HCT116 (cell line): ENCODE results near the gene DDX1. TPM values are rescaled to one million over a fixed set of nuclear protein-coding genes. Genes with fewer than 3 reads are reported as not detected.

Source experiments
- ATAC-seq: fragments of 200-7000 bp; cut with Tn5 transposase; 2 replicates; pipeline ENCODE4 v1.9.1; 2020; ENCODE audit warnings: mild to moderate bottlenecking, moderate library complexity
- BruUV-seq: library from RNA; stranded (reverse); fragments of 400-500 nt; replicated peaks from 2 replicates; lab custom pipeline; 2021; lab: Mats Ljungman, UMichigan
- CTCF ChIA-PET: fragments of 300-600 bp; sonication (Branson Sonifier 250); formaldehyde crosslinking; loops from one replicate; lab custom pipeline; 2021; ENCODE audit warnings: antibody characterized with exemption; lab: Charles Lee
- POLR2A ChIA-PET: fragments of 300-600, 350-600 bp; sonication (Branson Sonifier 250); formaldehyde crosslinking; loops from one replicate; lab custom pipeline; 2021; ENCODE audit warnings: antibody characterized with exemption; lab: Charles Lee
- RAD21 ChIA-PET, 2 experiments: fragments of 300-600 bp; sonication (Branson Sonifier 250); formaldehyde crosslinking; loops; one replicate each; lab custom pipeline; 2023; ENCODE audit warnings: low total read pairs in 2 of 2; ENCODE audit not compliant: uncharacterized antibody in 2 of 2, unreplicated experiment in 2 of 2, low non-redundant PET in 1 of 2; lab: Charles Lee
- DNase-seq: peaks from one replicate; pipeline ENCODE4 v3.0.0-alpha.2; 2010; ENCODE audit warnings: low read depth, low spot score
- H2AFZ ChIP-seq: fragments of 200-600 bp; shearing (Covaris generic), sonication (generic); 2 replicates; pipeline ENCODE4 v1.6.1; 2017; ENCODE audit warnings: low read depth, mixed run types, mixed read lengths, antibody characterized with exemption, low read length; ENCODE audit not compliant: poor library complexity, severe bottlenecking
- H3K27ac ChIP-seq: 2 replicates; pipeline ENCODE4 v1.5.1; 2012; ENCODE audit warnings: low read depth, low read length
- H3K27me3 ChIP-seq: fragments of 200-600 bp; sonication (generic); 2 replicates; pipeline ENCODE4 v1.6.1; 2016; ENCODE audit warnings: mixed run types, low read length, mixed read lengths; ENCODE audit not compliant: insufficient read depth
- H3K36me3 ChIP-seq, 2 experiments: fragments of 200-500 bp in 1 of 2; fragments of 200-600 bp in 1 of 2; sonication (Bioruptor generic) in 1 of 2; sonication (generic) in 1 of 2; 2 replicates each; pipeline versions ENCODE4 v1.5.1 to v1.6.1; 2014 to 2016; ENCODE audit warnings: low read length in 2 of 2, inconsistent platforms in 1 of 2, mixed read lengths in 1 of 2, mixed run types in 1 of 2; ENCODE audit not compliant: insufficient read depth in 2 of 2, control insufficient read depth in 1 of 2
- H3K4me1 ChIP-seq, 2 experiments: fragments of 200-600 bp in 1 of 2; sonication (generic) in 1 of 2; 2 replicates each; pipeline versions ENCODE4 v1.5.1 to v1.6.1; 2012 to 2017; ENCODE audit warnings: low read length in 2 of 2, inconsistent platforms in 1 of 2, mild to moderate bottlenecking in 1 of 2, mixed read lengths in 1 of 2, mixed run types in 1 of 2, moderate library complexity in 1 of 2; ENCODE audit not compliant: insufficient read depth in 2 of 2, control insufficient read depth in 1 of 2
- H3K4me2 ChIP-seq: fragments of 200-600 bp; sonication (generic); 2 replicates; pipeline ENCODE4 v1.6.1; 2017; ENCODE audit warnings: mixed run types, low read length, mixed read lengths
- H3K4me3 ChIP-seq, 2 experiments: fragments of 200-600 bp in 1 of 2; sonication (generic) in 1 of 2; replicated peaks in 1 of 2; 2 replicates each; pipeline ENCODE4 v1.5.1; 2011 to 2016; ENCODE audit warnings: low read length in 2 of 2, control low read depth in 1 of 2, low read depth in 1 of 2, mild to moderate bottlenecking in 1 of 2, mixed read lengths in 1 of 2, mixed run types in 1 of 2
- H3K79me2 ChIP-seq: fragments of 200-600 bp; sonication (generic); 2 replicates; pipeline ENCODE4 v1.6.1; 2017; ENCODE audit warnings: mild to moderate bottlenecking, mixed run types, low read length, moderate library complexity, mixed read lengths; ENCODE audit not compliant: insufficient read depth
- H3K9ac ChIP-seq: fragments of 200-600 bp; sonication (generic); 2 replicates; pipeline ENCODE4 v1.6.1; 2016; ENCODE audit warnings: low read length, mixed read lengths
- H3K9me2 ChIP-seq: fragments of 200-600 bp; sonication (generic), shearing (Covaris generic); 2 replicates; pipeline ENCODE4 v1.6.1; 2017; ENCODE audit warnings: mixed run types, mild to moderate bottlenecking, moderate library complexity; ENCODE audit not compliant: insufficient read depth
- H3K9me3 ChIP-seq, 2 experiments: fragments of 200-500 bp in 1 of 2; fragments of 200-600 bp in 1 of 2; sonication (Bioruptor generic) in 1 of 2; sonication (generic) in 1 of 2; 2 replicates each; pipeline ENCODE4 v1.6.1; 2014 to 2017; ENCODE audit warnings: low read length in 2 of 2, mixed read lengths in 2 of 2, inconsistent platforms in 1 of 2, low read depth in 1 of 2, mild to moderate bottlenecking in 1 of 2, mixed run types in 1 of 2, moderate library complexity in 1 of 2; ENCODE audit not compliant: control insufficient read depth in 1 of 2, insufficient read depth in 1 of 2
- H4K20me1 ChIP-seq: fragments of 200-600 bp; sonication (generic), shearing (Covaris generic); 2 replicates; pipeline ENCODE4 v1.6.1; 2017; ENCODE audit warnings: mixed run types, mild to moderate bottlenecking, moderate library complexity; ENCODE audit not compliant: insufficient read depth
- EZH2 ChIP-seq: fragments of 200-600 bp; sonication (generic); IDR thresholded peaks from 2 replicates; pipeline ENCODE4 v1.6.1; 2017; ENCODE audit warnings: antibody characterized with exemption, mixed run types
- EZH2phosphoT487 ChIP-seq: fragments of 200-600 bp; IDR thresholded peaks from 2 replicates; pipeline ENCODE4 v1.6.1; 2018; ENCODE audit warnings: antibody characterized with exemption, borderline replicate concordance
- FOSL1 ChIP-seq: IDR thresholded peaks from 2 replicates; pipeline ENCODE4 v1.6.1; 2012; ENCODE audit warnings: low read depth
- JUND ChIP-seq: IDR thresholded peaks from 2 replicates; pipeline ENCODE4 v1.6.1; 2012
- POLR2A ChIP-seq: IDR thresholded peaks from 2 replicates; pipeline ENCODE4 v1.7.0; 2011; ENCODE audit warnings: borderline replicate concordance; ENCODE audit not compliant: insufficient read depth, insufficient read length; ENCODE audit errors: extremely low read depth
- POLR2AphosphoS5 ChIP-seq: IDR thresholded peaks from 2 replicates; pipeline ENCODE4 v1.6.1; 2011; ENCODE audit warnings: mild to moderate bottlenecking, low read depth, low read length, moderate library complexity
- SIN3A ChIP-seq: IDR thresholded peaks from 2 replicates; pipeline ENCODE4 v1.6.1; 2012; ENCODE audit warnings: low read depth
- SP1 ChIP-seq: IDR thresholded peaks from 2 replicates; pipeline ENCODE4 v1.6.1; 2012; ENCODE audit warnings: low read depth
- SRF ChIP-seq: IDR thresholded peaks from 2 replicates; pipeline ENCODE4 v1.6.1; 2012; ENCODE audit warnings: low read depth
- TCF7L2 ChIP-seq: IDR thresholded peaks from 2 replicates; pipeline ENCODE4 v1.7.0; 2011; ENCODE audit warnings: borderline replicate concordance, inconsistent platforms; ENCODE audit not compliant: insufficient read depth, insufficient read length; ENCODE audit errors: extremely low read depth
- YY1 ChIP-seq: IDR thresholded peaks from 2 replicates; pipeline ENCODE4 v1.6.1; 2011; ENCODE audit warnings: low read length, low read depth, moderate library complexity, mild to moderate bottlenecking; ENCODE audit not compliant: insufficient replicate concordance; ENCODE audit errors: extremely low read depth
- ZFX ChIP-seq: fragments of 450-650 bp; IDR thresholded peaks from 2 replicates; pipeline ENCODE4 v1.6.1; 2017
- ZNF274 ChIP-seq: fragments of 200-500 bp; sonication (Bioruptor generic); IDR thresholded peaks from 2 replicates; pipeline ENCODE4 v1.6.1; 2014; ENCODE audit warnings: mild to moderate bottlenecking, low read depth, low read length, inconsistent platforms
- intact Hi-C: fragments of 100-400 bp; cut with micrococcal nuclease; formaldehyde crosslinking; loops from 2 replicates; pipeline ENCODE4 v1.10.0; 2022
- total RNA-seq: library from RNA; stranded (reverse); gene quantifications from one replicate; pipeline ENCODE4 v1.2.1, GENCODE V29; 2021; ENCODE audit not compliant: unreplicated experiment
- TF ChIP-seq, protein P1 (sequence below): IDR thresholded peaks from 2 replicates; pipeline ENCODE4 v1.6.1; 2012
- TF ChIP-seq, protein P2 (sequence below): IDR thresholded peaks from 2 replicates; pipeline ENCODE4 v1.6.1; 2011; ENCODE audit warnings: mild to moderate bottlenecking, low read length, moderate library complexity; ENCODE audit not compliant: insufficient replicate concordance; ENCODE audit errors: extremely low read depth

DDX1 gene
- total RNA-seq, 1 experiment from 2014 or later: 117 TPM

DNA sequence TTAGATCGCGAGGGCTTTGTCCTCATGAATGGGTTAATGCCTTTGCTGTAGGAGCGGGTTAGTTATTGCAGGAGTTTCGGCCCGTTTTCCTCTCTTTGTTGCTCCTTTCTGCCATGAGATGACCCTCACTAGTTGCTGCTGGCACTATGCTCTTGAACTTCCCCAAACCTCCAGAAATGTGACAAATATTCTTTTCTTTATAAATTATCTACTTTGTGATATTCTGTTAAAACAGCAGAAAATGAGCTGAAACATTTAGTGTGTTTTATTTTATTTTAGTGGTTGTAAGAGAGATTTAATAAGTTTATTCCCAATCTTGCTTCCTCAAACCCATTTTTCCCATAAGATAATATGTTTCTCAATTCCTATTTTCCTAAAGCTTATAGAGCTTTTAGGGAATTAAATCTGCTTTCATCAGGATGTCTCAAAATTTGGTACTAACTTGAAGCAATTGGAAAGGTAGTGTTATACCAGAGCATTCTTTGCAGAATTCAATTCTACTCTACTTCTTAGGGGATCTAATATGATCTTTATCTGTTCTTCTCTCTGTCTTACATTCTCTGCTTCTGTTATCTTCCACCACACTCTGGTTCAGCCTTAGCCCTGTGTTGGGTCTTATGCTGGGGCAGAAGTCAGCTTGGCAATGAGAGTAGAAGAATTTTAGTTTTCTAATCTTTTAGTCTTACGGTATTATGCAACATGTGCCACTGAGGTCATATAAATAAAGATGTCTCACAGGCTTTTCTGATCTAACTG lies 23.1 kb downstream of the DDX1 start:
- Histone ChIP-seq H3K27me3 (no peaks in the 10 kb centered on the region), H3K9me3 (no peaks in the 10 kb centered on the region), H3K9ac (no peak overlapping the region), H2AFZ (no peak overlapping the region), H3K27ac (no peak overlapping the region), H4K20me1 (no peaks in the 10 kb centered on the region), H3K4me1 (no peaks in the 10 kb centered on the region), H3K4me2 (no peak overlapping the region), H3K9me2 (no peaks in the 10 kb centered on the region), H3K79me2 (no peaks in the 10 kb centered on the region), H3K4me3 (no peak overlapping the region), H3K36me3 (peaks cover 20 to 27% of the 10 kb centered on the region in 2 experiments)
- no TSS peak for BruUV-seq
- ATAC-seq (no peak), DNase-seq (no peak)
- intact Hi-C loops: no loop called here
- ChIA-PET CTCF (no interaction called here), RAD21 (no interaction called here), POLR2A (no interaction called here)
- no peak for TF ChIP-seq ZNF274
- TF ChIP-seq, protein P1, sequence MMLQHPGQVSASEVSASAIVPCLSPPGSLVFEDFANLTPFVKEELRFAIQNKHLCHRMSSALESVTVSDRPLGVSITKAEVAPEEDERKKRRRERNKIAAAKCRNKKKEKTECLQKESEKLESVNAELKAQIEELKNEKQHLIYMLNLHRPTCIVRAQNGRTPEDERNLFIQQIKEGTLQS: no peak
- no peak for TF ChIP-seq ZFX
- no peak for TF ChIP-seq SP1
- TF ChIP-seq EZH2phosphoT487: no peak
- TF ChIP-seq JUND: no peak

DNA sequence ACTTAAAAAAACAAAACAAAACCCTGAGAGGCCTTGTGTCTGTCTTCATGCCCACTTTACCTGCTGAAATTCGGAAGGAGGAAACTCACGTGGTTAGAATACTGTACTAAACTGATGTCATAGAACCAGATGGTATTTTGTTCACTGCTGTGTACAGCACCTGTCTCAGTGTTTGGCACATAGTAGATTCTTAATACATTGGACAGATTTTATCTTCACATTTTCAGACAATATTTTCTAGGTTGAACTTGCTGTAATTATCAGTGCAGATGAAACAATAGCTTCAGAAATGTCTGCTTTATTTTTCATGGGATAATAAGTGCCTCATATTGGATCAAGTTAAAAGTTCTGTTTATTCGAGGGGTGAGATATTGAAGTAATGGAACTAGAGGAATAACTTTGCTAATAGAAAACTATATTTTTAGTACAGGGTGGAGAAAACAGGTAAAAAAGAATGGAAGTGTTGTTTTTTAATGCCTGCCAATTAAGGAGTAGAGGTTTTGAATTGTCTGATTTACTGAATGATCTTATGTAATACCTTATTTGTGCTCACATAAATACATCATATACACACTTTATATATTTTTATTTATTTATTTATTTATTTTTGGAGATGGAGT lies 23.7 kb downstream of the DDX1 start:
- intact Hi-C loops: no loop called here
- POLR2A ChIA-PET: no interaction called here
- no peak for TF ChIP-seq POLR2A
- no peak for TF ChIP-seq SRF
- TF ChIP-seq YY1: no peak
- TF ChIP-seq POLR2AphosphoS5: no peak
- TF ChIP-seq ZFX: no peak
- no peak for TF ChIP-seq FOSL1
- no peak for TF ChIP-seq EZH2
- TF ChIP-seq SIN3A: no peak
- TF ChIP-seq TCF7L2: no peak
- TF ChIP-seq, protein P2, sequence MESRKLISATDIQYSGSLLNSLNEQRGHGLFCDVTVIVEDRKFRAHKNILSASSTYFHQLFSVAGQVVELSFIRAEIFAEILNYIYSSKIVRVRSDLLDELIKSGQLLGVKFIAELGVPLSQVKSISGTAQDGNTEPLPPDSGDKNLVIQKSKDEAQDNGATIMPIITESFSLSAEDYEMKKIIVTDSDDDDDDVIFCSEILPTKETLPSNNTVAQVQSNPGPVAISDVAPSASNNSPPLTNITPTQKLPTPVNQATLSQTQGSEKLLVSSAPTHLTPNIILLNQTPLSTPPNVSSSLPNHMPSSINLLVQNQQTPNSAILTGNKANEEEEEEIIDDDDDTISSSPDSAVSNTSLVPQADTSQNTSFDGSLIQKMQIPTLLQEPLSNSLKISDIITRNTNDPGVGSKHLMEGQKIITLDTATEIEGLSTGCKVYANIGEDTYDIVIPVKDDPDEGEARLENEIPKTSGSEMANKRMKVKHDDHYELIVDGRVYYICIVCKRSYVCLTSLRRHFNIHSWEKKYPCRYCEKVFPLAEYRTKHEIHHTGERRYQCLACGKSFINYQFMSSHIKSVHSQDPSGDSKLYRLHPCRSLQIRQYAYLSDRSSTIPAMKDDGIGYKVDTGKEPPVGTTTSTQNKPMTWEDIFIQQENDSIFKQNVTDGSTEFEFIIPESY: no peak
- TF ChIP-seq EZH2phosphoT487: no peak

More for the DNA sequence above, 23.7 kb downstream of the DDX1 start:
- RAD21 ChIA-PET: no interaction called here
- CTCF ChIA-PET: no interaction called here
- H3K27ac ChIP-seq: no peak overlapping the region
- no peak overlapping the region for H3K4me2 ChIP-seq
- no peak overlapping the region for H3K9ac ChIP-seq
- no peak for ATAC-seq
- no peak overlapping the region for H3K4me3 ChIP-seq
- H3K27me3 ChIP-seq: no peaks in the 10 kb centered on the region
- no peak overlapping the region for H2AFZ ChIP-seq
- H4K20me1 ChIP-seq: no peaks in the 10 kb centered on the region
- H3K9me3 ChIP-seq: no peaks in the 10 kb centered on the region
- no peaks in the 10 kb centered on the region for H3K79me2 ChIP-seq
- DNase-seq: no peak
- H3K4me1 ChIP-seq: no peaks in the 10 kb centered on the region
- H3K9me2 ChIP-seq: no peaks in the 10 kb centered on the region
- peaks cover 25 to 28% of the 10 kb centered on the region in 2 experiments for H3K36me3 ChIP-seq
- no TSS peak for BruUV-seq
